Subcutaneous adipose tissue (tissue), 4 donors: Measurements from ENCODE around the gene TP53INP2. TPM values are rescaled to one million over a fixed set of nuclear protein-coding genes. Genes with fewer than 3 reads are reported as not detected.

ENCODE experiments used
- small RNA-seq: library from RNA; depleted of rRNA; stranded (forward); fragments of <200 nt; gene quantifications from one replicate; pipeline ENCODE3, GENCODE V24; 2016
- total RNA-seq, 4 donors: library from RNA; depleted of rRNA; stranded (reverse); fragments of >200 nt; gene quantifications; one replicate each; pipeline ENCODE4 v1.1.0, GENCODE V29; 2016
- TF ChIP-seq, protein P1 (sequence below): fragments of 450-650 bp; IDR thresholded peaks from one replicate; pipeline ENCODE4 v1.5.1; 2016; ENCODE audit warnings: low read depth, mild to moderate bottlenecking, control low read depth, antibody characterized with exemption, moderate library complexity

Gene TP53INP2
- total RNA-seq, 4 donors from 2014 or later, result 4.4 to 17.1 (median 6.2) TPM

DNA sequence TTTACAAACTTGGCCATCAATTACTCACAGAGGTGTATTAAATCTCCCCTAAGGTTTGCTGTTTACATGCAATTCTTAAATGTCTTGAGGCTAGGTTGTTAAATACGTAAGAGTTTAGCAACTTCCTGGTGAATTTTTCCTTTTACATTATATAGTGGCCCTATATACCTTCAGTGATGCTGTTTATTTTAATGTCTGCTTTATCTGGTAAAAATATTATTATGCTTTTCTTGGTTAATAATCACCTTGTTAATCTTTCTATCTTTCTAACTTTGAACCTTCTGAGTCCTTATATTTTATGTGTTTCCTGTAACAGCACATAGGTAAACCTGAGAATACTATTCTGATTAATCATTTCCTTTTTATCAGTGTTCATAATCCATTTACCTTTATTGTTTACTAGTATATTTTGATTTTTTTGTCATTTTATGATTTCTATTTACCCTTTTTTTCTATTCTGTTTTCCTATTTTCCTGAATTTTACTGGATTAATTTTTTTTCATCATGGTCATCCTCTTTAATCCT is 57.9 kb downstream of the TP53INP2 start:
- TF ChIP-seq, protein P1, sequence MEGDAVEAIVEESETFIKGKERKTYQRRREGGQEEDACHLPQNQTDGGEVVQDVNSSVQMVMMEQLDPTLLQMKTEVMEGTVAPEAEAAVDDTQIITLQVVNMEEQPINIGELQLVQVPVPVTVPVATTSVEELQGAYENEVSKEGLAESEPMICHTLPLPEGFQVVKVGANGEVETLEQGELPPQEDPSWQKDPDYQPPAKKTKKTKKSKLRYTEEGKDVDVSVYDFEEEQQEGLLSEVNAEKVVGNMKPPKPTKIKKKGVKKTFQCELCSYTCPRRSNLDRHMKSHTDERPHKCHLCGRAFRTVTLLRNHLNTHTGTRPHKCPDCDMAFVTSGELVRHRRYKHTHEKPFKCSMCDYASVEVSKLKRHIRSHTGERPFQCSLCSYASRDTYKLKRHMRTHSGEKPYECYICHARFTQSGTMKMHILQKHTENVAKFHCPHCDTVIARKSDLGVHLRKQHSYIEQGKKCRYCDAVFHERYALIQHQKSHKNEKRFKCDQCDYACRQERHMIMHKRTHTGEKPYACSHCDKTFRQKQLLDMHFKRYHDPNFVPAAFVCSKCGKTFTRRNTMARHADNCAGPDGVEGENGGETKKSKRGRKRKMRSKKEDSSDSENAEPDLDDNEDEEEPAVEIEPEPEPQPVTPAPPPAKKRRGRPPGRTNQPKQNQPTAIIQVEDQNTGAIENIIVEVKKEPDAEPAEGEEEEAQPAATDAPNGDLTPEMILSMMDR, result no peak

Small RNAs within 50 kb of the gene (small RNA-seq; reads per million reads assigned to genes)
- gene AL118520.1, result not detected

Other genes with a start within 250 kb of the TP53INP2 start
- 100 to 1,000 TPM; 111 to 206 (median 122) TPM for gene DYNLRB1, start 187.9 kb upstream of the TP53INP2 start, total RNA-seq
- gene MAP1LC3A, start 145.6 kb upstream of the TP53INP2 start, total RNA-seq, result 10 to 100 TPM; 22.0 to 71.6 (median 63.5) TPM
- 10 to 100 TPM in 1 of 4 donors, 1 to 10 TPM in 3; 5.7 to 13.9 (median 7.7) TPM for gene PIGU, start 27.3 kb upstream of the TP53INP2 start, total RNA-seq
- gene NCOA6, start 121.3 kb downstream of the TP53INP2 start, total RNA-seq, result 10 to 100 TPM; 16.0 to 23.5 (median 20.4) TPM
- gene GGT7, start 168.5 kb downstream of the TP53INP2 start, total RNA-seq, result 10 to 100 TPM in 2 of 4 donors, 1 to 10 TPM in 2; 2.9 to 15.8 (median 10.3) TPM
- gene ACSS2, start 172.3 kb downstream of the TP53INP2 start, total RNA-seq, result 100 to 1,000 TPM in 3 of 4 donors, 10 to 100 TPM in 1; 97.4 to 252 (median 136) TPM